Measurements from ENCODE around the gene SYTL2.
"Not testable (repeated sequence)": the region's sequence is repeated elsewhere in the genome, so short reads cannot be mapped to it uniquely, and the experiment has no call there.

SYTL2 gene

DNA sequence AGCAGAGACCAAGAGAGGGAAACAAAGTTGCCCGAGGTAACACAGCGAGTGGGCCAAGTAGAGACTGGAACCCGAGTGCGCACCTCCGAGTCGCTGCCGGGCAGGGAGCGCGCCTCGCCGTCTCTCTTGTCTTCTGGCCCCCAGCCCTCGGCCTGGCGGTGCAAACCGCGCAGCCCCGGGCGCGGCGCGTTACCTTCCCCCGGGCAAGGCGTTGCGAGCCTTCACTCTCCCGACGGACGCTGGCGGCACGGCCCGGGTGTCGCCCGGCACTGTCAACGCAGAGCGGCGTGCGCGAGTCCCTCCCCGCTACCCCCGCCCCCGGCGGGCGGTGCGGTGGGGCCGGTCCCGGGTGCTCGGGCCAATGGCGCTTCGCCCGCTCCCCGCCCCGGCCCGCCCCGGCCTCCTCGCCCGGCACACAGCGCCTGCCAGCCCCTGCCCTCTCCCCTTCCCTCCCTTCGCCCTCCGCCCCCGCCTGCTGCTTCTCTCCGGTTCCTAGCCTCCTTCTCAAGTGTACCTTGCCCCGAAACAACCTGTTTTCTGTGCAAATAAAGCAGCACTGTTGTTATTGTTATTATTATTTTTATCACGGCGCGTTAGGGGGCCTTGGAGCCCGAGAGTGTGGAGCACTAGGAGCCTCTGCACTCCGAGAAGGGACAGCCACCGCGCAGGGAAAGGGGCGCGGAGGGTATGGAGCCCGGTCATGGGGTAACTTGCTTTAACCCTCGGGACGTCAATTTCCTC is at the start of gene SYTL2:
TSS of gene SYTL2 (minus strand) at position 271 of the 741 bp plus-strand sequence. CDS start 53,416 bp downstream, outside the sequence.
- peak; percentile 82 for DNase-seq

DNA sequence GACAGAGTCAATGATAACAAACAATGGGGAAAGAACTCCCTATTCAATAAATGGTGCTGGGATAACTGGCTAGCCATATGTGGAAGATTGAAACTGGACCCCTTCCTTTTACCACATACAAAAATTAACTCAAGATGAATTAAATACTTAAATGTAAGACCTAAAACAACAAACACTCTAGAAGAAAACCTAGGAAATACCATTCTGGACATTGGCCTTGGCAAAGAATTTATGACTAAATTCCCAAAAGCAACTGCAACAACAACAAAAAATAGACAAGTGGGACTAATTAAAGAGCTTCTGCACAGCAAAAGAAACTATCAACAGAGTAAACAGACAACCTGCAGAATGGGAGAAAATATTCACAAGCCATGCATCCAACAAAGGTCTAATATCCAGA is 48.6 kb upstream of the SYTL2 start:
- not testable (repeated sequence) for DNase-seq

DNA sequence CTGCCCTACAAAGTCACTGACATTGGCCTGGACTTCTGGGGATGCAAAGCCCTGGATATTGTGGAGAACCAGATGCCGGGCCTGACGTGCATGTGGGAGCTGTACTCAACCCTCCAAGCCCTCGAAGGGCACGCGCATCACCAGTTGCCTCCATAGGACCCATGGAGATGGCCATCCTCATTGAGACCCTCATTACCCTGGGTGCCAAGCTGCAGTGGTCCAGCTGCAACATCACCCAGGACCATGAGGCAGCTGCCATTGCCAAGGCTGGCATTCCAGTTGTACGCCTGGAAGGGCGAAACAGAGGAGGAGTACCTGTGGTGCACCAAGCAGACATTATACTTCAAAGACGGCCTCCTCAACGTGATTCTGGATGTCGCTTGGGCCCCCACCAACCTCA is 46.2 kb upstream of the SYTL2 start:
- DNase-seq, result no peak

DNA sequence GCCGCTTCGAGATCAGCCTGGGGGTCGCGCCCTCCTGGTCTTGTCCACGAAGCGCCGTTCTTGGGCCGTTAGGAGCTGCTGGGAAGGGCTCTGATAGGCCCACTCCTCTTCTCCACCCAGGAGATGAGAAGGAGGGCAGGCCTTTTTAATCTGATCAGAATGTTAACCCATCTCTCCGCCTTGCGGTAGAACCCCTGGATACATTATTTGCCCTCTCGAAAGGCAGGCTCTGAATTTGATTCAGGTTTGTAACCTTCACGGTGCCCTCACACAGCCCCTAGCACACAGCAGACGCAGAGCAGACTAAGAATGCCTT is 44.4 kb upstream of the SYTL2 start, which contains the start of gene CCDC83:
TSS of gene CCDC83 (plus strand) at position 43 of the 316 bp plus-strand sequence. CDS start 9,741 bp downstream, outside the sequence.
- no peak for DNase-seq

DNA sequence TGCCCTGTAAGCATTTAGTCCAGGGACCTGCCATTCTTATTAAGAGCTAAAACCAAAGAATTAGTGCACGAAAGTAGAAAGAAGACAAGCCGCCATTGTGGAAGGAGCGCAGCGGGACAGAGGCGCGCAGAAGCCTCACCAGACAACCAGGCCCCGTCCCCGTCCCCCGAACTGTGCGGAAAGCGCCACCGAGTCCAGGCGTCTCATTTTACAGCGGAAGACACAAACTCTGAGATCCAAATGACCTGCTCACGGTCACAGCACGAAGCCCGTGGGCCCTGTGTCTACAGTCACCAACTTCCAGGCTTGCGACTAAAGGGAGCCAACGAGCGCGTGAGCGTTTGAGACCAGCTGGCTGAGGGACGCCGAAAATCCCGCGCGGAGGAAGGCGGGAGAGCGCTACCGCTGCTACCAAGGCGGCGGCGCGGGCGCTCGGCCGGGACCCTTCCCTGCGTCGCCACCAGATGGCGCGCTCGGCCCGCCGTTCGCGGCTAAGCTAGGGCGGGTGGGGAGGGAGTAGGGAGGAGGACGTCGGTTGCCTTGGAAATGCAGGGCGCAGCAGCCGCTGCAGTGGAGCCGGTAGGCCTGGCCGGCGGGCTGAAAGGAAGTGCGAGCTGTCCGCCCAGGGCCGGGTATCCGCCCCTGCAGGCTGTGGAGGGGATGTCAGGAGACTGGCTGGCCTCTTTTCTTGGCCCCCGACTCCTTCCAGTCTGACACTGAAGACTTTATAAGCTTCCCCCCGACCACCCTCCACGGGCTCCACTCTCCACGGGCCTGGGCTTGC is 43.8 kb upstream of the SYTL2 start:
- DNase-seq, result peak; percentile 98

- DNase-seq, result no peak
These were observed 43.2 kb upstream of the SYTL2 start for GRCh38 chr11:85854212-85854556.

- not testable (repeated sequence) for DNase-seq
These were observed 42.6 kb upstream of the SYTL2 start for GRCh38 chr11:85853541-85853940.

- DNase-seq, result not testable (repeated sequence)
These were observed 41.8 kb upstream of the SYTL2 start for GRCh38 chr11:85852754-85853153.

GRCh38 chr11:85848556-85848955 is 37.6 kb upstream of the SYTL2 start:
- DNase-seq, result no peak

DNA sequence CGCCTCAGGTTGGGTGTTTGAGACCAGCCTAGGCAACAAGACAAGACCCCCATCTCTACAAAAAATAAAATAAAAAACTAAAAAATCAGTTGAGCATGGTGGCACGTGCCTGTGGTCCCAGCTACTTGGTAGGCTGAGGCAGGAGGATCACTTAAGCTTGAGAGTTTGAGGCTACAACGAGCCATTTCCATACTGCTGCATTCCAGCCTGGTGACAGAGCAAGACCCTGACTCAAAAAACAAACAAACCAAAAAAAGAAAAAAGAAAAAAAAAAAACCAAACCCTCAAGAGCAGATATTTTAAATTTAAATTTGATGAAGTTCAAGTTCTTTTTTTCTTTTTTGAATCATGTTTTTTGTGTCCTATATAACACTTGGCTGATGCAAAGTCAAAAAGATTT is 37.1 kb upstream of the SYTL2 start:
- no peak for DNase-seq

GRCh38 chr11:85847436-85847835 is 36.5 kb upstream of the SYTL2 start:
- no peak for DNase-seq

GRCh38 chr11:85845124-85845631 is 34.2 kb upstream of the SYTL2 start:
- no peak for DNase-seq

DNA sequence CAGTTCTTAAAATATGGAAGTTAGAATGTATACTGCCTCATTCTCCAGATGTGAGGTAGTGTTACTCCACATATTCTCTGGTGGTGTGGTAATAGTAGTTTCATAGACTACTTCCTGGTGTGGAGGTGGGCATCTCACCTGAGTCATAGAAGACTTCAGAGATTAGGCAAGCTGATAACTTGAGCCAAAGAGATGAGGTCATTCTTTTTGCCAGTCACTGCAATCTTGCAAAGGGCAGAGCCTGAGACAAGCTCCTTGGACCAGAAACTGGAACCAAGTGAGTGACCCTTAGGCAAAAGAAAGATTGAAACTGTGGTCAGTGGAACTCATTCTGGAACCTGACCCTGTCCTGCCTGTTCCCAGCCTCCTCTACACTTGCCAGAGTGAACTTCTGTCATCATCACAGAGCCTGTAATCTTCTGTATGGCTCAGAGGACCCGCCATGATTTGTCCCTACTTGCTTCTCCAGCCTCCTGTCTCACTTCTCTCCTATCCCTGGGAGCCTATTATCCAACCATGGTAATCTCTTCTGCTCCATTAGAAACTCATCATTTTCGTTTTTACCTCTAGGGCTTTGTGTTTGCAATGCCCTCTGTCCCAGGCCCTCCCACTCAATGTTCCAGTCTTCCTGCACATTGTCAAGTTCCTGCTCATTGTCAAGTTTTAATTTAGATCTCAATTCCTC is 33.6 kb upstream of the SYTL2 start:
- no peak for DNase-seq

GRCh38 chr11:85843929-85844328 is 33.0 kb upstream of the SYTL2 start:
- no peak for DNase-seq

DNA sequence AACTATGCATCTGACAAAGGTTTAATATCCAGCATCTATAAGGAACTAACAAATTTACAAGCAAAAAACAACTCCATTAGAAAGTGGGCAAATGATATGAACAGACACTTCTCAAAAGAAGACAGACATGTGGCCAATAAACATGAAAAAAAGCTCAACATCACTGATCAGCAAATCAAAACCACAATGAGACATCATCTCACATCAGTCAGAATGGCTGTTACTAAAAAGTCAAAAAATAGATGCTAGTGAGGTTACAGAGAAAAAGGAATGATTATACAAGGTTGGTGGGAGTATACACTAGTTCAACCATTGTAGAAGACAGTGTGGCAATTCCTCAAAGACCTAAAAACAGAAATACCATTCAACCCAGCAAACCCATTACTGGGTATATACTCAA is 30.0 kb upstream of the SYTL2 start:
- DNase-seq, result not testable (repeated sequence)

GRCh38 chr11:85835729-85836128 is 24.8 kb upstream of the SYTL2 start:
- no peak for DNase-seq

DNA sequence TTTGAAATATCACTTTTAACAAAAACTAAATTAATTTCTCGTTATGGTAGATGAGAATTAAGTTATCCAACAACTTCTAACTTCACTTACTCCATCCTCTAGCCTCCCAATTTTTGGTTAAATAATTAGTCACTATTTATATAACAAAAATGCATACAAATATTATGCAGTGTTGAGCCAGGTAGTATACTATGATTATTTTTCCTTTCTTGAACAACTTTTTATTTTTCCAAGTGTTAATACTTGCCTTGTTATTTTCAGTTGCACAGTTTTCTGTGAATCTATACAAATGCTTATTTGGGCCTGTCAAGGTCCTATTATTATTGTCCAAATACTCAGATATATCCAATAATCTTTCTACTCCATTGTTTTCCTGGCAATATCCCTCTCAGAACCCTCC is 24.3 kb upstream of the SYTL2 start:
- DNase-seq, result no peak

DNA sequence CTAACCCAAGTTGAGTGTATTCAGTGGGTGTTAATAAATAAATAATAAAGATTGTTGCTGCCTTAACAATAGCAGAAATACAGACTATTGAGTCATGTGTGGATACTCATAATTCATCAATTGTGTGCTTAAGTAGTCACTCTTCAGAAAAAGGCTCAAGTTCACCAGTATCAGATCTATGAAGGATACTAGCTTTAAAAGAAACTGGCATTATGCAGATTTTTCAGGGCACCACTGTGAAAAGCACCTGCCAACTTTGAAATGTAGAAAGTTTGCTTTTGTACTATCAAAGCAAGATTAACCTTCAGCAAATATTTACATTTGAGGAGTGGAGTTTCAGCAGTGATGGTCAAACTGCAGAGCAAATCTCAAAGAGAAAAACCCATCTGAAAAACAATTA is 20.1 kb upstream of the SYTL2 start:
- DNase-seq, result no peak

DNA sequence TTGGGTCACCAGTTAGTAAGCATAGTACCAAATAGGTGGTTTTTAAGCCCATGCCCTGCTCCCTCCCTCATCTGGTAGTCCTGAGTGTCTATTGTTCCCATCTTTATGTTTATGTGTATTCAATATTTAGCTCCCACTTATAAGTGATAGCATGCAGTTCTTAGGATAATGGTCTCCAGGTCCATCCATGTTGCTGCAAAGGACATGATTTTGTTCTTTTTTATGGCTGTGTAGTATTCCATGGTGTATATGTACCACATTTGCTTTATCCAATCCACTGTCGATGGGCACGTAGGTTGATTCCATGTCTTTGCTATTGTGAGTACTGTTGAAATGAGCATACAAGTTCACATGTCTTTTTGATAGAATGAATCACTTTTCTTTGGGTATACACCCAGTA is 18.2 kb upstream of the SYTL2 start:
- DNase-seq, result no peak

GRCh38 chr11:85828640-85828978 is 17.7 kb upstream of the SYTL2 start:
- no peak for DNase-seq

DNA sequence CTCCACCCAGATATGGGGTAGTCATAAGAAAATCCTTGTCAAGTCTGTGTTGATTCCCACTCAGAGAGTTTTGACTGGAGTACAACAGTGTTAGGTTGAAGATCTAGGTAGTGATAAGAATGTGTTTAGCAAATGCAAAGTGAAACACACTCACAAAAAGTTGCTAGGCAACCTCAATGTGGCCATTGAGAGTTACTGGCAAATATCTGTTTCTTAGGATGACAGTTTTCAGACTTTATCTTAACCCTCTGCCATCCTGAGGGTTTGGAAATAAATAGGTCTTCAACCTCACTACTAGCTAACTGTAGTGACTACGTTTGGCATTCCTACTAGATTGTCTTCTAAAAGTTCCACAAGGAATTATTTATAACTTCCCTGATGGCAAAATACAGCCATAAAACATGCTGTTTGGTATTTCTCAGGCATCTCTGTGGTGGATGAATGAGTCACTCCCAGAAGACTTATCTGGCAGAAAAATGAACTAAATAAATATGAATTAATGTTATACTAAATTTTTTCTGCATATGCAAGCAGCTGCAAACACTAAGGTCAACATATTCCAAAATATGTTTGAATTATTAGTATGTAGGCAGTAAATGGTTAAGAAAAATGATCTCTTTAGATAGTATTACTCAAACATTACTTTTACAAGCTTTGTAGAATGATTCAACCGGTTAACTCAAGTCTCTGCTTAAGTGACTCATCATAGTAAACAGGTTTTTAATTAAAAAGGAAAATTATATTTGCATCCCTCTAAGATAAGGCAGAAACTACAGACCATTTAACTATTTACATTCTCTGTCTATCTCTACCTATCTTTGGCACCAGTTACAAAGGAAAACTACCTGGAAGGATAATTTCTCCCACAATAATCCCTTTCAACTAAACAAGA is 17.1 kb upstream of the SYTL2 start:
- no peak for DNase-seq

- DNase-seq, result no peak
These were observed 15.3 kb upstream of the SYTL2 start for GRCh38 chr11:85826116-85826855.

Measured in activated T-cell treated with anti-CD3 and anti-CD28 coated beads, Interleukin-2, amount 50 U/mL, for 1 hour (primary cell).